ENCODE data around the gene CARNS1. TPM values are rescaled to one million over a fixed set of nuclear protein-coding genes. Genes with fewer than 3 reads are reported as not detected.
A peak's percentile ranks its signal among the peaks of the same experiment; 100 is the strongest.

The CARNS1 gene
- total RNA-seq, 2 experiments from 2014 or later: 6.2 to 6.9 TPM

DNA sequence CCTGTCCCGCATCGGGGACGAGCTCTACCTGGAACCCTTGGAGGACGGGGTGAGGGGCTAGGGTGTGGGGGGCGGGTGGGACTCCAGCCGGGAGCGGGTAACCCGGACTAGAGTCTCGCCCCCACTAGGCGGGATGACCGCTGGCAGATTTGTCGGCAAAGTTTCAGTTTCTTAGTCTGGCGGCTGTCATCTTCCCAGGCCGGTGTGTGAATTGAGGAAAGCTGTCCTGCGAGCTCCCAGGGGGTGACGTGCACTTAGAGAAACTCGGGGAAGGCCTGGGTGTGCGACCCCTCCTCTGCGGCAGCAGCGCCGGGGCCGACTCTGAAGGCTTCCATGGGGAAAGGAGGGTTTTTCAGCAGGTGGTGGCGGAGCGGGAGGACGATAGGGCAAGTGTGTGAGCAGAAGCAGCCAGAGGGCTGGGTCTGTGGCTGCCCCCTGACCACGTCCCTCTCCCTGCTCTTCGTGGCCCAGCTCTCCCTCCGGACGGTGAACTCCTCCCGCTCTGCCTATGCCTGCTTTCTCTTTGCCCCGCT, 23.2 kb upstream of the CARNS1 start:
- DNase-seq (peak; percentile 29), ATAC-seq (no peak)
- peaks cover 35% of the 10 kb centered on the region for H3K4me1 Mint-ChIP-seq (ENCODE audit: low read depth)
- H3K27me3 Mint-ChIP-seq: no peaks in the 10 kb centered on the region
- intact Hi-C loops (cut with micrococcal nuclease): no loop called here
- ChIA-PET CTCF (interaction anchor here (0.8 to 6.1 kb wide), 12 partner anchors 8 to 152 kb away, joined by 3 to 36 read pairs (median 4); partner anchors contain the start of genes PPP1CA and TMEM134), POLR2A (interaction anchor here (0.6 to 4.4 kb wide), 18 partner anchors 10 to 153 kb away, joined by 3 to 40 read pairs (median 6); partner anchors contain the start of genes ANKRD13D, POLD4, PPP1CA and PTPRCAP)
- H3K36me3 Mint-ChIP-seq (ENCODE audit: low read depth): peaks cover 15% of the 10 kb centered on the region
- peak overlapping the region; percentile 92 for H3K4me3 Mint-ChIP-seq
- TF ChIP-seq CTCF (IDR thresholded peaks at IDR 0.05): no peak
- H3K27ac Mint-ChIP-seq: peak overlapping the region; percentile 68
- H3K9me3 Mint-ChIP-seq: no peaks in the 10 kb centered on the region

DNA sequence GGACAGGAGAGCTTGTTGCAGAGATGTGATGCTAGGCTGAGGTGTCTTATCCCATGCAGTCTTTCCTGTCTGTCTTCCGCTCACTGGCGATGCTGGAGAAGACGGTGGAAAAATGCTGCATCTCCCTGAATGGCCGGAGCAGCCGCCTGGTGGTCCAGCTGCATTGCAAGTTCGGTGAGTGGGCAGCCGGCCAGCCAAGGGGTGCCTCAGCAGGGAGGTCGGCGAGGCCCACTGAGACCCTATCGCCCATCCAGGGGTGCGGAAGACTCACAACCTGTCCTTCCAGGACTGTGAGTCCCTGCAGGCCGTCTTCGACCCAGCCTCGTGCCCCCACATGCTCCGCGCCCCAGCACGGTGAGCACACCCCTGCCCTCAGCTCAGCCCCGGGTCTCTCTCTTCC, 22.0 kb upstream of the CARNS1 start:
- ChIA-PET CTCF (interaction anchor here (6.1 kb wide), 1 partner anchor 11 kb away, joined by 36 read pairs; no protein-coding TSS in a partner anchor), POLR2A (interaction anchor here (1.3 to 7.9 kb wide), 6 partner anchors 8 to 44 kb away, joined by 5 to 40 read pairs (median 16); partner anchors contain the start of genes POLD4, PPP1CA, PTPRCAP and RPS6KB2)
- Mint-ChIP-seq H3K9me3 (no peaks in the 10 kb centered on the region), H3K27ac (peak overlapping the region; percentile 35), H3K36me3 (ENCODE audit: low read depth) (peaks cover 24% of the 10 kb centered on the region), H3K4me3 (peak overlapping the region; percentile 92), H3K27me3 (no peaks in the 10 kb centered on the region), H3K4me1 (ENCODE audit: low read depth) (peaks cover 46% of the 10 kb centered on the region)
- ATAC-seq: no peak
- no peak for TF ChIP-seq CTCF (IDR thresholded peaks at IDR 0.05)
- no peak for DNase-seq
- intact Hi-C loops (cut with micrococcal nuclease): no loop called here

GRCh38 chr11:67393990-67394389, 21.5 kb upstream of the CARNS1 start:
- DNase-seq (no peak), ATAC-seq (no peak)
- POLR2A ChIA-PET: interaction anchor here (1.3 to 7.9 kb wide), 4 partner anchors 8 to 43 kb away, joined by 5 to 40 read pairs (median 25); partner anchors contain the start of genes POLD4 and PPP1CA
- CTCF ChIA-PET: interaction anchor here (6.1 kb wide), 1 partner anchor 12 kb away, joined by 36 read pairs; no protein-coding TSS in a partner anchor
- Mint-ChIP-seq H3K36me3 (ENCODE audit: low read depth) (peaks cover 27% of the 10 kb centered on the region), H3K4me3 (peak overlapping the region; percentile 92), H3K27me3 (no peaks in the 10 kb centered on the region), H3K4me1 (ENCODE audit: low read depth) (peaks cover 47% of the 10 kb centered on the region), H3K27ac (no peak overlapping the region), H3K9me3 (no peaks in the 10 kb centered on the region)
- TF ChIP-seq CTCF (IDR thresholded peaks at IDR 0.05): no peak
- intact Hi-C loops (cut with micrococcal nuclease): no loop called here

- TF ChIP-seq CTCF (IDR thresholded peaks at IDR 0.05): no peak
- ATAC-seq (no peak), DNase-seq (no peak)
- Mint-ChIP-seq H3K4me3 (no peak overlapping the region), H3K9me3 (no peaks in the 10 kb centered on the region), H3K27me3 (no peaks in the 10 kb centered on the region), H3K27ac (no peak overlapping the region), H3K4me1 (ENCODE audit: low read depth) (peaks cover 50% of the 10 kb centered on the region), H3K36me3 (ENCODE audit: low read depth) (peaks cover 41% of the 10 kb centered on the region)
- ChIA-PET POLR2A (interaction anchor here (0.5 to 7.9 kb wide), 9 partner anchors 13 to 125 kb away, joined by 3 to 28 read pairs (median 4); partner anchors contain the start of gene PTPRCAP), CTCF (interaction anchor here (0.8 to 6.1 kb wide), 4 partner anchors 14 to 87 kb away, joined by 3 to 36 read pairs (median 4); partner anchors contain the start of gene AIP)
- intact Hi-C loops (cut with micrococcal nuclease): no loop called here
These were observed 19.8 kb upstream of the CARNS1 start for GRCh38 chr11:67395555-67396258.

Data from activated CD8-positive, alpha-beta T cell treated with anti-CD3 and anti-CD28 coated beads for 36 hours (primary cell).